K562 (cell line): ENCODE measurements around the gene NUMB. TPM values are rescaled to one million over a fixed set of nuclear protein-coding genes. Genes with fewer than 3 reads are reported as not detected.

Experiments used
- ATAC-seq: fragments of 200-7000 bp; cut with Tn5 transposase; 3 replicates; pipeline ENCODE4 v1.9.1; 2020; ENCODE audit warnings: moderate library complexity
- BruUV-seq: library from RNA; stranded (reverse); fragments of 400-500 nt; replicated peaks from 2 replicates; lab custom pipeline; 2021; lab: Mats Ljungman, UMichigan
- CTCF ChIA-PET: fragments of 300-600 bp; formaldehyde crosslinking; extraction: SDS; loops from one replicate; lab custom pipeline; 2021; ENCODE audit warnings: low intra/inter-chr PET ratio; lab: Yijun Ruan, JAX
- POLR2A ChIA-PET: fragments of 300-600, 350-650 bp; sonication (Branson Sonifier 250); formaldehyde crosslinking; extraction: SDS; loops from one replicate; lab custom pipeline; 2021; ENCODE audit warnings: antibody characterized with exemption, inconsistent platforms; lab: Yijun Ruan, JAX
- DNase-seq, 4 experiments: peaks; one replicate each; pipeline versions ENCODE4 v3.0.0 to v3.0.0-alpha.2; 2011 to 2018; ENCODE audit warnings: low spot score in 3 of 4, mixed read lengths in 3 of 4; ENCODE audit errors: extremely low read depth in 1 of 4
- FAIRE-seq: peaks from 2 replicates; lab custom pipeline; 2011; peaks lifted over from hg19 to GRCh38; lab: Jason Lieb, UNC
- H2AFZ ChIP-seq: 2 replicates; pipeline ENCODE4 v1.6.0; 2011; ENCODE audit warnings: low read depth, low read length, control low read depth, inconsistent platforms
- H3K27ac ChIP-seq: fragments of 200-600 bp; 3 replicates; pipeline ENCODE4 v1.8.0; 2011; ENCODE audit warnings: low read depth, mild to moderate bottlenecking, control low read depth, inconsistent platforms, low read length, moderate library complexity, mixed read lengths; ENCODE audit errors: extremely low read depth
- H3K27me3 ChIP-seq, 2 experiments: fragments of 300-600 bp in 1 of 2; 2 replicates in 1 of 2; 3 replicates in 1 of 2; pipeline versions ENCODE4 v1.6.0 to v1.8.0; 2011; ENCODE audit warnings: inconsistent platforms in 2 of 2, low read length in 2 of 2, mild to moderate bottlenecking in 1 of 2, mixed read lengths in 1 of 2, moderate library complexity in 1 of 2; ENCODE audit not compliant: control insufficient read depth in 2 of 2, insufficient read depth in 2 of 2
- H3K36me3 ChIP-seq: fragments of 300-600 bp; 3 replicates; pipeline ENCODE4 v1.8.0; 2011; ENCODE audit warnings: mild to moderate bottlenecking, low read length, inconsistent platforms; ENCODE audit not compliant: control insufficient read depth, insufficient read depth
- H3K4me1 ChIP-seq, 2 experiments: fragments of 200-600 bp in 1 of 2; replicated peaks in 1 of 2; 2 replicates in 1 of 2; 3 replicates in 1 of 2; pipeline versions ENCODE4 v1.5.1 to v1.8.0; 2011; ENCODE audit warnings: inconsistent platforms in 2 of 2, low read length in 2 of 2, mild to moderate bottlenecking in 1 of 2, mixed read lengths in 1 of 2, moderate library complexity in 1 of 2; ENCODE audit not compliant: control insufficient read depth in 2 of 2, insufficient read depth in 2 of 2
- H3K4me2 ChIP-seq: 2 replicates; pipeline ENCODE4 v1.6.1; 2011; ENCODE audit warnings: low read length, control low read depth, inconsistent platforms, mixed read lengths; ENCODE audit not compliant: insufficient read depth
- H3K4me3 ChIP-seq: fragments of 200-600 bp; sonication (generic), shearing (Covaris generic); 2 replicates; pipeline ENCODE4 v1.5.1; 2016; ENCODE audit warnings: control low read depth, inconsistent platforms
- H3K79me2 ChIP-seq: fragments of 200-600 bp; 3 replicates; pipeline ENCODE4 v1.8.0; 2011; ENCODE audit warnings: low read length, inconsistent platforms; ENCODE audit not compliant: control insufficient read depth, insufficient read depth
- H3K9ac ChIP-seq, 2 experiments: 2 replicates each; pipeline versions ENCODE4 v1.6.0 to v1.6.1; 2011; ENCODE audit warnings: low read depth in 2 of 2, low read length in 2 of 2, control low read depth in 1 of 2, inconsistent platforms in 1 of 2, mild to moderate bottlenecking in 1 of 2, mixed read lengths in 1 of 2; ENCODE audit not compliant: insufficient read depth in 1 of 2
- H3K9me1 ChIP-seq: one replicate; pipeline ENCODE4 v1.6.0; 2011; ENCODE audit warnings: inconsistent platforms, mild to moderate bottlenecking, low read length, moderate library complexity; ENCODE audit not compliant: control insufficient read depth, insufficient read depth
- H3K9me3 ChIP-seq: replicated peaks from 2 replicates; pipeline ENCODE4 v1.5.1; 2011; ENCODE audit warnings: low read depth, low read length, inconsistent platforms; ENCODE audit not compliant: control insufficient read depth, insufficient read depth
- H4K20me1 ChIP-seq: replicated peaks from 2 replicates; pipeline ENCODE4 v1.6.1; 2011; ENCODE audit warnings: low read length, inconsistent platforms, mixed read lengths; ENCODE audit not compliant: control insufficient read depth, insufficient read depth
- HSF4 ChIP-seq: fragments of 250-450 bp; sonication (Bioruptor Pico); IDR thresholded peaks from 2 replicates; pipeline ENCODE4 v2.1.2; 2022; ENCODE audit warnings: mild to moderate bottlenecking, moderate library complexity, borderline replicate concordance
- MYNN ChIP-seq, 2 experiments: sonication (generic); formaldehyde crosslinking in 1 of 2; IDR thresholded peaks; 2 replicates each; pipeline versions ENCODE4 v1.5.0 to v1.6.1; 2016 to 2020; ENCODE audit warnings: antibody characterized with exemption in 1 of 2, missing genetic modification reagents in 1 of 2
- SAP30 ChIP-seq: fragments of 200-600 bp; sonication (generic); IDR thresholded peaks from 2 replicates; pipeline ENCODE4 v1.6.1; 2012; ENCODE audit warnings: borderline replicate concordance, low read depth, mild to moderate bottlenecking, moderate library complexity, low read length, control low read depth, inconsistent platforms; ENCODE audit not compliant: insufficient read depth, poor library complexity, severe bottlenecking
- SETDB1 ChIP-seq: IDR thresholded peaks from one replicate; pipeline ENCODE4 v1.6.1; 2012; ENCODE audit warnings: low read length, control low read depth, inconsistent platforms
- TAF7 ChIP-seq: fragments of 450-650 bp; IDR thresholded peaks from 2 replicates; pipeline ENCODE4 v1.6.1; 2016; ENCODE audit warnings: missing genetic modification characterization, missing compliant biosample characterization
- ZC3H11A ChIP-seq: IDR thresholded peaks from 2 replicates; pipeline ENCODE4 v1.6.1; 2012; ENCODE audit warnings: low read depth, low read length, improper control_type of control experiment
- ZNF124 ChIP-seq: sonication (generic); formaldehyde crosslinking; IDR thresholded peaks from 2 replicates; pipeline ENCODE4 v1.8.1; 2022; ENCODE audit warnings: missing genetic modification reagents
- ZNF354B ChIP-seq: fragments of 250-450 bp; sonication (Bioruptor Pico); IDR thresholded peaks from 2 replicates; pipeline ENCODE4 v1.4.0; 2020
- WGBS: fragments of 100-300 bp; shearing (Covaris generic); methylation state at CpG from one replicate; pipeline ENCODE4 v1.1.6; 2016; ENCODE audit warnings: low coverage, mixed read lengths; ENCODE audit not compliant: insufficient coverage; ENCODE audit errors: missing lambda C conversion rate; 5-methylcytosine and 5-hydroxymethylcytosine counted together
- in situ Hi-C: fragments of 300-500 bp; cut with MboI; formaldehyde crosslinking; loops from 4 replicates; pipeline ENCODE4 v1.15.0; 2018; ENCODE audit warnings: inconsistent platforms, mixed read lengths
- intact Hi-C: fragments of 100-400 bp; cut with micrococcal nuclease; formaldehyde crosslinking; loops from 2 replicates; pipeline ENCODE4 v1.14.2; 2022
- polyA plus RNA-seq, 8 experiments: library from polyadenylated mRNA; depleted of rRNA in 4 of 8; stranded (reverse) in 5 of 8; unstranded in 3 of 8; fragments of >200 nt; fragmentation: Nextera tagmentation in 2 of 8; fragmentation: Illumina TruSeq in 1 of 8; extraction: Ambion mirVana in 2 of 8; extraction: Trizol in 1 of 8; gene quantifications; 2 replicates each; pipeline versions ENCODE4 v1.2.1 to v1.2.3, GENCODE V29; 2011 to 2014; ENCODE audit warnings: inconsistent platforms in 1 of 8, missing spikeins in 1 of 8
- total RNA-seq, 7 experiments: library from RNA; depleted of rRNA in 6 of 7; stranded (reverse); fragments of >200 nt in 6 of 7; fragmentation: Illumina TruSeq in 2 of 7; extraction: Trizol in 2 of 7; gene quantifications; 2 replicates each; pipeline versions ENCODE4 v1.2.1 to v1.2.3, GENCODE V29; 2011 to 2021; ENCODE audit warnings: low replicate concordance in 1 of 7
- TF ChIP-seq, protein P1 (sequence below): fragments of 250-450 bp; sonication (Bioruptor Pico); IDR thresholded peaks from 2 replicates; pipeline ENCODE4 v1.4.0; 2020; ENCODE audit warnings: borderline replicate concordance
- TF ChIP-seq, protein P2 (sequence below): fragments of 250-450 bp; sonication (Bioruptor Pico); IDR thresholded peaks from 2 replicates; pipeline ENCODE4 v1.5.0; 2021
- TF ChIP-seq, protein P3 (sequence below): fragments of 250-450 bp; sonication (Bioruptor Pico); IDR thresholded peaks from 2 replicates; pipeline ENCODE4 v1.4.0; 2020

The NUMB gene
- total and polyA plus RNA-seq, 9 of the 15 experiments (the other 6 are each of a cell fraction or from before 2014, with no cell fraction given) = 13.5 to 54.0 (median 32.3) TPM

DNA sequence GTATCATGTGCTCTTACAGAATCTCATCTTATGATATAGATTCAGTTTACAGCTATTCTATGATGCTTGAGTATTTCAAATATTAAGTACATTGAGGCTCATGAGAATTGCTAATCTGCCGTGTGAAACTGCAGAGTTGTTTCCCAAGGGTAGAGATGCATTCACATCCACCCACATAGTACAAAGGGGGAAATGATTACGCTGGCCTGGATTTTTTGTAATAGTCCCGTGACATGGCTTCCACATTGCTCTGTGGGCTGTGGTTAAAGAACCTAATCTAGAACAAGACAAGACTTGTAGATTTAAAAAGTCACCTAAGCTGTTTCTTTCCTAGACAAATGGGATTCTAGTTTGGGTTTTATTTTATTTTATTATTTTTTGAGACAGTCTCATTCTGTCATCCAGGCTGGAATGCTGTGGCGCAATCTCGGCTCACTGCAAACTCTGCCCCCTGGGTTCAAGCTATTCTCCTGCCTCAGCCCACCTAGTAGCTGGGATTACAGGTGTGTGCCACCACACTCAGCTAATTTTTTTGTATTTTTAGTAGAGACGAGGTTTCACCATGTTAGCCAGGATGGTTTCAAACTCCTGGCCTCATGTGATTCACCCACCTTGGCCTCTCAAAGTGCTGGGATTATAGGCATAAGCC, 19.4 kb upstream of the NUMB start:
- TF ChIP-seq ZNF354B (CRISPR knock-in tag) (no peak), MYNN (IDR thresholded peaks at IDR 0.05) (no peak), MYNN (CRISPR knock-in tag; IDR thresholded peaks at IDR 0.05) (no peak), HSF4 (CRISPR knock-in tag) (no peak)
- Histone ChIP-seq H3K4me2 (no peak overlapping the region), H3K4me3 (no peak overlapping the region), H3K36me3 (no peaks in the 10 kb centered on the region), H3K27me3 (no peaks in the 10 kb centered on the region), H3K79me2 (no peaks in the 10 kb centered on the region), H4K20me1 (no peaks in the 10 kb centered on the region), H3K9me3 (no peaks in the 10 kb centered on the region), H2AFZ (no peak overlapping the region), H3K9me1 (no peaks in the 10 kb centered on the region), H3K4me1 (no peaks in the 10 kb centered on the region; a peak in 1 of 5 replicates), H3K27ac (no peak overlapping the region), H3K9ac (no peak overlapping the region)
- BruUV-seq = no TSS peak
- CTCF ChIA-PET = no interaction called here
- POLR2A ChIA-PET = no interaction called here
- intact Hi-C loops = loop anchor here (10.0 kb wide), 1 partner anchor 963 kb away; no protein-coding TSS in a partner anchor
- in situ Hi-C loops = loop anchor here (10.0 kb wide), 1 partner anchor 313 kb away; no protein-coding TSS in a partner anchor
- no peak for DNase-seq
- FAIRE-seq = no peak
- WGBS = 63% methylated on average over 6 of the region's 6 CpGs
- ATAC-seq = no peak

DNA sequence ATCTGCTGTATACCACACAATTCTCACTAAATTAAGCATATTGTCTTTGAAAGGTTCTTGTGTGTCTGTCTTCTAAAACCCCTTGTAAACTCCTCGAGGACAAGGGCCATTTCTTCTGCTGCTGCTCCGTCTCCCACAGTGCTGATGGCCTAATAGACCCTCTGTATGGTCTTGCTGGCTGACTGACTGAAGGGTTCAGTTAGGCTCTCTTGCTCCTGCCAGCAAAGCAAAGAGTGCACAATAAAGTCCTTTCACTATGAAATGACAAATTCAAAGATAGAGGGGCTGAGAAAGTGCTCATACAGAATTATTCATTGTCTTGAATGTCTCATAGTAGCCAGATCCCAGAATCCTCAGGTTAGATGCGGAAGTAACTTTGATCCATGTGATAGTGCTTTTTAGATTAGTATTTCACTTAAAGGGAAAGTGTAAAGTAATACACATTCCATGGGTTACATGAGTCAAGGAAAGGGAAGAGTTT, 18.1 kb upstream of the NUMB start:
- no peak for DNase-seq
- no peak overlapping the region for H3K27ac ChIP-seq
- CTCF ChIA-PET = interaction anchor here (0.6 kb wide), 1 partner anchor 26 kb away, joined by 4 read pairs; no protein-coding TSS in a partner anchor
- TF ChIP-seq ZNF124 (CRISPR knock-in tag) (no peak), SAP30 (no peak), TAF7 (tag) (no peak), ZC3H11A (no peak), SETDB1 (no peak)
- TF ChIP-seq, protein P1, sequence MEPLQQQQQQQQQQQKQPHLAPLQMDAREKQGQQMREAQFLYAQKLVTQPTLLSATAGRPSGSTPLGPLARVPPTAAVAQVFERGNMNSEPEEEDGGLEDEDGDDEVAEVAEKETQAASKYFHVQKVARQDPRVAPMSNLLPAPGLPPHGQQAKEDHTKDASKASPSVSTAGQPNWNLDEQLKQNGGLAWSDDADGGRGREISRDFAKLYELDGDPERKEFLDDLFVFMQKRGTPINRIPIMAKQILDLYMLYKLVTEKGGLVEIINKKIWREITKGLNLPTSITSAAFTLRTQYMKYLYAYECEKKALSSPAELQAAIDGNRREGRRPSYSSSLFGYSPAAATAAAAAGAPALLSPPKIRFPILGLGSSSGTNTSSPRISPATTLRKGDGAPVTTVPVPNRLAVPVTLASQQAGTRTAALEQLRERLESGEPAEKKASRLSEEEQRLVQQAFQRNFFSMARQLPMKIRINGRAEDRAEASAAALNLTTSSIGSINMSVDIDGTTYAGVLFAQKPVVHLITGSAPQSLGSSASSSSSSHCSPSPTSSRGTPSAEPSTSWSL (CRISPR knock-in tag) = no peak
- TF ChIP-seq, protein P2, sequence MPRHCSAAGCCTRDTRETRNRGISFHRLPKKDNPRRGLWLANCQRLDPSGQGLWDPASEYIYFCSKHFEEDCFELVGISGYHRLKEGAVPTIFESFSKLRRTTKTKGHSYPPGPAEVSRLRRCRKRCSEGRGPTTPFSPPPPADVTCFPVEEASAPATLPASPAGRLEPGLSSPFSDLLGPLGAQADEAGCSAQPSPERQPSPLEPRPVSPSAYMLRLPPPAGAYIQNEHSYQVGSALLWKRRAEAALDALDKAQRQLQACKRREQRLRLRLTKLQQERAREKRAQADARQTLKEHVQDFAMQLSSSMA (CRISPR knock-in tag) = no peak
- TF ChIP-seq, protein P3, sequence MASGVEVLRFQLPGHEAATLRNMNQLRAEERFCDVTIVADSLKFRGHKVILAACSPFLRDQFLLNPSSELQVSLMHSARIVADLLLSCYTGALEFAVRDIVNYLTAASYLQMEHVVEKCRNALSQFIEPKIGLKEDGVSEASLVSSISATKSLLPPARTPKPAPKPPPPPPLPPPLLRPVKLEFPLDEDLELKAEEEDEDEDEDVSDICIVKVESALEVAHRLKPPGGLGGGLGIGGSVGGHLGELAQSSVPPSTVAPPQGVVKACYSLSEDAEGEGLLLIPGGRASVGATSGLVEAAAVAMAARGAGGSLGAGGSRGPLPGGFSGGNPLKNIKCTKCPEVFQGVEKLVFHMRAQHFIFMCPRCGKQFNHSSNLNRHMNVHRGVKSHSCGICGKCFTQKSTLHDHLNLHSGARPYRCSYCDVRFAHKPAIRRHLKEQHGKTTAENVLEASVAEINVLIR (CRISPR knock-in tag) = no peak

More for the DNA sequence above, 18.1 kb upstream of the NUMB start:
- Histone ChIP-seq H2AFZ (peak overlapping the region; percentile 77), H3K4me3 (no peak overlapping the region), H3K9me3 (no peaks in the 10 kb centered on the region), H3K4me1 (no peaks in the 10 kb centered on the region; a peak in 1 of 5 replicates), H3K4me2 (no peak overlapping the region), H3K27me3 (no peaks in the 10 kb centered on the region), H3K9me1 (no peaks in the 10 kb centered on the region), H4K20me1 (no peaks in the 10 kb centered on the region), H3K79me2 (no peaks in the 10 kb centered on the region), H3K36me3 (no peaks in the 10 kb centered on the region), H3K9ac (no peak overlapping the region)
- POLR2A ChIA-PET = interaction anchor here (0.6 kb wide), 1 partner anchor 130 kb away, joined by 4 read pairs; no protein-coding TSS in a partner anchor
- intact Hi-C loops = loop anchor here (10.0 kb wide), 1 partner anchor 962 kb away; no protein-coding TSS in a partner anchor
- no TSS peak for BruUV-seq
- no peak; the same call in 2 of the 3 replicates for ATAC-seq
- WGBS = 30% methylated on average over 2 of the region's 3 CpGs
- no peak for FAIRE-seq
- in situ Hi-C loops = loop anchor here (10.0 kb wide), 1 partner anchor 312 kb away; no protein-coding TSS in a partner anchor
